HG03469 (cell line): Measurements from ENCODE around the gene PHKG1.
"Not testable (repeated sequence)": the region's sequence is repeated elsewhere in the genome, so short reads cannot be mapped to it uniquely, and the experiment has no call there.

Experiments used
- ATAC-seq: cut with Tn5 transposase; IDR thresholded peaks from one replicate; pipeline ENCODE4 v1.9.1; 2021; ENCODE audit warnings: mild to moderate bottlenecking, moderate library complexity, moderate number of reproducible peaks; ENCODE audit not compliant: unreplicated experiment

The PHKG1 gene

DNA sequence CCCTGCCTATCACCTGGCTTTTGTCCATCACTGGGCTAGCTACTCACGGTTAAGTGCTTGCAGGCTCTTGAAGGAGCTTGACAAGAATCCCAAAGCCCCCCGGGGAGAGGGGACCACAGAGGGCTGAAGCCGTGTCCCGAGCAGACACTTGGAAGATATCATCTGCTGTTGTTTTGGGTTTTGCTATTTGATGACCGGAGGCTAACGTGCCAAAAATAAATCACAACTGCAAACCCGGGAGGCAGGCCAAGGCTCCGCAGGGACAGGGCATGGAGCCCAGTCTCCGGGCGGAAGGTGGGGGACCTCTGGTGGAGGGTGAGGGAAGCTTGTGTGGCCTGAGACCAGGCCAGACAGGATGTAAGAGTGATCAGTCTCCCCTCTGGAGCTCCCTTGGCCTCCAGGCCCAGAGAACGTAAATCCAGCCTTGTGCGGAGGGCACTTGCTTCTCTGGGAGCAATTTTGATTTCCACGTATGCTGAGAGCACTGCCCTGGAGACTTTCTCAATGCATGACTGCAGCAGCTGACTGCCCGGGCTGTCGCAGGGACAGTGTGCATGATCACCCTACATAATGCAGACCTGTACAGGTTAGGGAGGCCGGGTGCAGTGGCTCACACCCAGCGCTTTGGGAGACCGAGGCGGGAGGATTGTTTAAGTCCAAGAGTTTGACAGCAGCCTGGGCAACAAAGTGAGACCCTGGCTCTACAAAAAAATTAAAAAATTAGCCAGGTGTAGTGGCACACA is at the start of gene PHKG1:
TSS of gene PHKG1 (minus strand) at position 164 of the 743 bp plus-strand sequence. CDS start 4,011 bp downstream, outside the sequence.
- no peak for ATAC-seq

DNA sequence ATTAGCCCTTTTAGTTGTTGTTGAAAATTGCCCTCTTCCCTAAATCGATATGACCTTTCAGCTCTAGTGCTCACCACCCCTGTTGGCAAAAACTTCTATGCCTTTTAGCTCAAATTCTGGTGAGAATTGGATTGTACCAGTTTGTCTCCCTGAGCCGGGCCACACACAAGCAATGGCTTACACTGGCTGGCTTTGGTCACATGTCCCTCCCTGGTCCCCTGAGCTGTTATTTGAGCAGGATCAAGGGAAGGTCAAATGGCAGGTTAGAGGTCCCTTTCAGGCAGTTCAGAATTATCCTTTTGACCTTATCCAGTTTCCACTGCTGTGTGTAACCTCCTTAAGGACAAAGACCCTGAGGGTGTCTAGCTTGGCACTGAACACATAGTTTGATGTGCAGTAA is 38.3 kb upstream of the PHKG1 start:
- not testable (repeated sequence) for ATAC-seq

DNA sequence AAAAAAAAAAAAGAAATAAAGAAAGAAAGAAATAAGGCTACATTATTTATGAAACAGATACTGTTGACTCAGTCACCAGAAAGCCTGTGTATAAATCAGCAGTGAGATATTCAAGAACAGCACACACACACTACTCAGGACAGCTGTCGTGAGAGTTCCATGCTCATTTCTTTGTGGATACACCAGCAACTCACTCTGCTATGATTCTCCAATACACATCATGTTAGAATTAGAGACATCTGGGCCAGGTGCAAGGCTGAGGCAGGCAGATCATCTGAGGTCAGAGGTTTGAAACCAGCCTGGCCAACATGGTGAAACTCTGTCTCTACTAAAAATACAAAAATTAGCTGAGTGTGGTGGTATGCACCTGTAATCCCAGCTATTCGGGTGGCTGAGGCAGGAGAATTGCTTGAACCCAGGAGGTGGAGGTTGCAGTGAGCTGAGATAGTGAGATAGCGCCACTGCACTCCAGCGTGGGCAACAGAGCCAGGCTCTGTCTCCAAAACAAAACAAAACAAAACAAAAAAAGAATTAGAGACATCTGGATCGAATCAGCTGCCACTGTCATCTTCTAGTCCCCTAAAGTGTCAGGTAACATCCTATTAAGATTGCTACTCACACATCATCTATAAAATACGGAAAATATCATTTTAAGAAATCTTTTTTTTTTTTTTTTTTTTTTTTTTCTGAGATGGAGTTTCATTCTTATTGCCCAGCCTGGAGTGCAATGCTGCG is 34.7 kb upstream of the PHKG1 start:
- ATAC-seq = no peak

DNA sequence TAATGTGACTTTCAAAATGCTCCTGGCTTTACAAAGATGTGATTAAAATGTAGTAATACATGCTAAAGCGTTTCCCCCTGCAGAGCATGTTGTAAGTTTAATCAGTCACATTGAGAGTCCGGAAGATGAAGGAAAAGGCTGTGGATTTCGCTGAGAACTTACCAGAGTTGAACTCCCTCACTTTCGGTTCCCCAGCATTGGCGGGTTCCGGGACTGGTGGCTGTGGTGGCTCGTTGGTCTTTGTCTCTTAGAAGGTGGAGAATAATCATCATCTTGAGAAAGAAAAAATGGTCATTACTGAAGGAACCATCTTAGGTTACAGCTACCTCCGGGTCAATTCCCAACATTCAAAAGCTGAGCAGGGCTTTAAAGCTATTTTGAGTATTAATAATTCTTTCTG is 33.1 kb upstream of the PHKG1 start:
- ATAC-seq = no peak

DNA sequence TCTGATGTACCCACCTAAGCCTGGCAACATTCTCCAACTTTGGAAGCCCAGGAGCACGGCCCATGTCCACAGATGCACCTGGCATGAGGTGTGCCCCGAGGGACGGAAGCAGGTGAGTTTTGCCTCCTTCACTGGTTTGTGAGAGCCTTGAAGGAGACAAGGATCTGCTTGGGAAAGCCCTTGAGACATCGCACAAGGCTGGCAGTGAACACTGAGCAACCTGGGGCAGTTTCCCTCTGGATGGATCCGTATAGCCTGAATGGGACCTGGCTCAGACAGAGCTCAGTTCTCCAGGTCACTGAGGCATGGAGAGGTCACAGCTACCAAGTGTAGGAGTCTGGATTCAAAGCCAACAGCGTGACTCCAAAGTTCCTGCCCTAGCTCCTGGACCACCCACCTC is 32.2 kb upstream of the PHKG1 start:
- no peak for ATAC-seq

DNA sequence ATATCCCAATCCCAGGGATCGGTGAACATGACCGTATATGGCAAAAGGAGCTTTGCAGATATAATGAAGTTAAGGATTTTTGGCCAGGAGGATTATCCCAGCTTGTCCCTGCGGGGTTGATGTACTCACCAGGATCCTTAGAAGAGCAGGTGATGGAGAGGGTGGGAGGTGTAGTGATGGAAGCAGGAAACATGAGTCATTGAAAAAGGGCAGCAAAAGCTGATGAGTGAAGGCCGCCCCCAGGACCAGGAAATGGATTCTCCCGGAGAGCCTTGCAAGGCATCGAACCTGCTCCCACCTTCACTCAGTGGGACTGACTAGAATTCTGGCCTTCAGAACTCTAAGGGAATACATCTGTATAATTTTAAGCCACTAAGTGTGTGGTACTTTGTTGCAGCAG is 28.7 kb upstream of the PHKG1 start:
- ATAC-seq = no peak

DNA sequence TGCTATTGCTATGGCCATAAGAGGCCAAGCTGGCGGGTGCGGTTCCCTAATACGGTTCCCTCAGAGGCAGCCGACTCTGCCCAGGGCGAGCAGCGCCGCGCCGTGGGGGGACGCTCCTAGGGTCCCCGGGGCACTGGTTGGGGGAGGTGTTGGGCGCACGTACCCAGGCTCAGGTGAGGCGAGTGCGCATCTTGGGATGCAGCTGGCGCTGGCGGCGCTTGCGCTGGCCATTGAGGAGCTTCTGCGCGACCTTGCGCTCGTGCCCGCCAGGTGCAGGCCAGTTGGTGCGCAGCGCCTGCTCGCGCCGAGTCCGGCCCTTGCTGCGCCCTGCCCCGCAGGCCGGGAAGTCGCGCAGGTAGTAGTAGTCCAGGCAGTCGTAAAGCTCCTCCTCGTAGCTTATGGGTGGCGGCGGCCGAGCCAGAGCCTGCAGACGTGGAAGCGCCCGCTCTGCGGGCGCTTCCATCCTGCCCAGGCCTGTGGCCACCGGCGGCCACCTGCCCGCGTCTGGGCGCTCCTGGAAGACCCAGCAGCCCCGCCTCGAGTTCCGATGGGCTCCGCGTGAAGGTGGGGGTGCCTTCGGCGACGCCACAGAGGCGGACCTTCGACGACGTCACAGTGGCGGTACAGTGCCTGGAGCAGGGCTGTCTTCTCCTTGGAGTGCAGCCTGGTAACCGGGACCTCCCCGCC is 23.2 kb upstream of the PHKG1 start, which contains the start of gene NUPR2:
TSS of gene NUPR2 (minus strand) at position 566 of the 687 bp plus-strand sequence. CDS start at position 463, 103 bp downstream.
- no peak for ATAC-seq

DNA sequence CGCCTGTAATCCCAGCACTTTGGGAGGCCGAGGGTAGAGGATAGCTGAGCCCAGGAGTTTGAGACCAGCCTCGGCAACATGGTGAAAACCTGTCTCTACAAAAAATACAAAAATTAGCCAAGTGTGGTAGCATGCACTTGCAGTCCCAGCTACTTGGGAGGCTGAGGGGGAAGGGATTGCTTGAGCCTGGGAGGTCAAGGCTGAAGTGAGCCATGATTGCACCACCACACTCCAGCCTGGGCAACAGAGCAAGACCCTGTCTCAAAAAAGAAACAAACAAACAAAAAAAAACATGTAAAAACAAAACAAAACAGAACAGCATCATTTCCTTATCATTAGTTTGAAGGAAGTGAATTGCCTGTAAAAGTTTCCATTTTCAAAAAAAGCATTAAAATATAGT is 19.5 kb upstream of the PHKG1 start:
- ATAC-seq = not testable (repeated sequence)

DNA sequence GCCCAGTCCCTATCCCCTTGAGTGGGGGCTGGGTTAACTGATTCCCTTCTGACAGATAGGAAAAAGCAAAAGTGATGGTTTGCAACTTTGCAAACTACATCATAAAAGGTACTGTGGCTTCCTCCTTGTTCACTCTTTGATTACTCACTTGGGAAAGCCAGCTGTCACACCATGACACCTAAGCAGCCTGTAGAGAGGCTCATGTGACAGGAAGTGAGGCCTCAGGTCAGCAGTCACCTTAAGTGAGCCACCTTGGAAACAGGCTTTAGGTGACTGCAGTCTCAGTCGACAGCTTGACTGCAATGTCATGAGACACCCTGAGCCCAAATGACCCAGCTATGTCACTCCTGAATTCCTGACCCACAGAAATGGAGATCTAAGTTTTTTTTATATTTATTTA is 17.9 kb upstream of the PHKG1 start:
- ATAC-seq = no peak

DNA sequence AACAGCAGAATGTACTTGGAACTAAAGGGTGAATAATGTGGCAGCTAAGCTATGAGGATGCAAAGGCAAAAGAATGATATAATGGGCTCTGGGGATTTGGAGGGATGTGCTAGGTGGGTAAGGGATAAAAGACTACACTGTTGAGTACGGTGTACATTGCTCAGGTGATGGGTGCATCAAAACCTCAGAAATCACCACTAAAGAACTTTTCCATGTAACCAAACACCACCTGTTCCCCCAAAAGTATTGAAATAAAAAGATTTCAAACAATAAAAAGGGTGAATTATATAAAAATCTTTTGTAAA is 15.2 kb upstream of the PHKG1 start:
- ATAC-seq = no peak

DNA sequence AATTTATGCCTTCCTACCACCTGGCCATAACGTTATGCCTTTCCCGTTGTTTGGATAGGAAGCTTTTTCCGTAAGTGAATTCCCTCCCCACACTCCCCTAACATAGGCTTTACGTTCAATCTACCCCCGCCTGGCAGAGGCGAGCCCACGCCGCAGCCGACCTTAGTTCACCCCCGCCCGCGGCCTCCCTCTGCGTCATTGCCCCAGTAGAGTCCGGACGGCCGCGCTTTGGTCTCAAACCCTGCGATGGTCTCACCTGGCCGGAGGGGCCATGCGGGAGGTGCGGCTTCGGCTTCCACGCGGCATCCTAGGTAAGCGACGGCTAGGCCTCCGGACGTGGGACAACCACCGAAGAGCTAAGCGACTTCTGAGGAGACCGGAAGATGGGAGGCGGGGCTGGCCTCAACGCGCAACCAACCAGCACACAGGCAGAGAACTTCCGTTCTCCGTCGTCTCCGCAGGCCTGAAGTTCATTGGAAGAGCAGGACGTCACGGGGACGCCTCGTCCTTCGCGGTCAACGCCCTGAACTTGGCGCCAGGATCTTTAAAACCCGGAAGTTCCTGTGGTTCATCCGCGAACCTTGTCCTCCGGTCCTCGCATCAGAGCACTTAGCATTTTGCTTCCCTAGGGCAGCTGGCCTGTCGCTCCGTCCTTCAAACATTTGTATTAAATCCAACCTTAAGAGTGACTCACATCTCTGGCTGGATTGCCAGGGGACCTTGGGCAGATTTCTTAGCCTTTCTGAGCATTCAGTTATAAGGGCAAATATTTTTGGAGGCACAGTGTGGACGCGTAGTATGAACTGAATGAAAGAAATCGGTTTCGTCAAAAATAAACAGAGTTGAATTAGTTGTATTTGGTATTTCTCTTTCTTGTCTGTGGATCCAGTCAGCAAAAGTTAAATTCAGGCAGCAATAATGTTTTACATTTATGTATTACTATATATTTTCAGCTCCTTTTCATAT is 13.6 kb upstream of the PHKG1 start, which contains the start of gene CHCHD2:
TSS of gene CHCHD2 (minus strand) at position 369 of the 966 bp plus-strand sequence. CDS start at position 306, 63 bp downstream.
- ATAC-seq = peak; percentile 98

DNA sequence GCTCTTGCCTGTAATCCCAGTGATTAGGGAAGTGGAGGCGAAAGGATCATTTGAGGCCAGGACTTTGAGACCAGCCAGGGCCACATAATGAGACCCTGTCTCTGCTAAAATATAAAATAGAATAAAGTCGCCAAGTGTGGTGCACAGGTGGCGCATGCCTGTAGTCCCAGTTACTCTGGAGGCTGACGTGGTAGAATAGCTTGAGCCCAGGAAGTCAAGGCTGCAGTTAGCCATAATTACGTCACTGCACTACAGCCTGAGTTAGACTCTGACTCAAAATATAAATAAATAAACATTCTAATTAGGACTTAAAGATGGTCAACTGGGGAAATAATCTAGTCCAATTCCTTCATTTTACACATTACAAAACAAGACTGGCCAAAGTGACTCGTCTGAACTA is 12.8 kb upstream of the PHKG1 start:
- ATAC-seq = peak; percentile 22

DNA sequence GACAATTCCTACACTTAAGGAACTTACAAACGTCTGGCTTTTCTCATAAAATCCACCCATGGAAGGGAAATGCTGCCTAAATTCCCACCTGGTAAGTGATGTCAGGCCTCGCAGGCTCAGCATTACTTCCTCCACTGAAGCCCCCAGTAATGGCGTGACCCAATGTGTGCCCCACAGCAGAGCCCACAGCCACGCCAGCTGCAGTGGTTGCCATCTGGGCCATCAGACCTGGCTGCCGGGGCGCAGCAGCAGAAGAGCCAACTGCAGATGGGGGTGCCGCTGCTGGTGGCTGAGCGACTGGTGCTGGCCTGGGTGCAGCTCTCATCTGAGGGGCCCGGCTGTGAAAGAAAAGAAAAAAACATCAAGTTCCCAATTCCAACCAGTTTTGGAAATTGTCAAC is 11.4 kb upstream of the PHKG1 start:
- ATAC-seq = not testable (repeated sequence)

DNA sequence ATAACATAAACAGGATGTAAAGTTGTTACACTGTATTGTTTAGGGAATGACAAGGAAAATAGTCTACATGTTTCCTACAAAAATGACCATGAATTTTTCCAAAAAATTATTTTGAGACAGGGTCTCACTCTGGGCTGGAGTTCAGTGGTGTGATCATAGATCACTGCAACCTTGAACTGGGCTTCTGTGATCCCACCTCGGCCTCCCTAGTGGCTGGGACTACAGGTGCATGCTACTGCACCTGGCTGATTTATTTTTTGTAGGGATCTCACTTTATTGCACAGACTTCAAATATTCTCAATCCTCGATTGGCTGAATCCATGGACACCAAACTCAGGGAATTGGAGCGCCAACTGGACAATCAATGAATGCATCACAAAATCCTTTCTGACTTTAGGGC is 6.9 kb upstream of the PHKG1 start:
- no peak for ATAC-seq

DNA sequence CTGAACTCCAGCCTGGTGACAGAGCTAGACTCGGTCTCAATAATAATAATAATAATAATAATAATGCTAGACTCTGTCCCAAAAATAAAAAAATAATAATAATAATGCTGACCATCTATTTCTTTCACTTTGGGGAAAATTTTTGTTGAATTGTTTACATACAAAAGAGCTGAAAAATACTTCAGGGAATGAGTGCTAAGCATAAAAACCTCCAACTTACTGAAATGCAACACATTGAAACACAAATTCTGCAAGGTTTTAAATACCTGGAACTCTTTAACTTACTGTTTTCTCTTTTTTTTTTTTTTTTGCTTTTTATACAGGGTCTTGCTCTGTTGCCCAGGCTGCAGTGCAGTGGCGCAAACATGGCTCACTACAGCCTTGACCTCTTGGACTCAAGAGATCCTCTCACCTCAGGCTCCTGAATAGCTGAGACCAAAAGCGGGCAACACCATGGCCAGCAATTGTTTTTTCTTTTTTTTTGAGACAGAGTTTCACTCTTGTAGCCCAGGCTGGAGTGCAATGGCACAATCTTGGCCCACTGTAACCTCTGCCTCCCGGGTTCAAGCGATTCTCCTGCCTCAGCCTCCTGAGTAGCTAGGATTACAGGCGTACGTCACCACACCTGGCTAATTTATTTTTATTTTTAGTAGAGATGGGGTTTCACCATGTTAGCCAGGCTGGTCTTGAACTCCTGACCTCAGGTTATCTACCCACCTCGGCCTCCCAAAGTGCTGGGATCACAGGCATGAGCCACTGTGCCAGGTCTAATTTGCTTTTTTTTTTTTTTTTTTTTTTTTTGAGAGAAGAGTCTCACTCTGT is 5.6 kb upstream of the PHKG1 start:
- ATAC-seq = not testable (repeated sequence)

DNA sequence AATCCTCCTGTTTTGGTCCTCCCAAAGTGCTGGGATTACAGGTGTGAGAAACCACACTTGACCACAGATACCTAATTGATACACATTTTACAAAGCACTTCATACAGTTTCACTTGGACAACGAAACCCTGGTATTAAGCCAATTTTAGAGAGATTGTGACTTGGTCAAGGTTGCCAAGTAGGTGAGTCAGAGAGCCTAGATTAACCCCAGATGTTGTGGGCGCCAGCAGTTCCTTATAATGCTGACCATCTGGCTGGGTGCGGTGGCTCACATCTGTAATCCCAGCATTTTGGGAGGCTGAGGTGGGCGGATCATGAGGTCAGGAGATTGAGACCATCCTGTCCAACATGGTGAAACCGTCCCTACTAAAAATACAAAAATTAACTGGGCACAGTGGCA is 4.9 kb upstream of the PHKG1 start:
- no peak for ATAC-seq

DNA sequence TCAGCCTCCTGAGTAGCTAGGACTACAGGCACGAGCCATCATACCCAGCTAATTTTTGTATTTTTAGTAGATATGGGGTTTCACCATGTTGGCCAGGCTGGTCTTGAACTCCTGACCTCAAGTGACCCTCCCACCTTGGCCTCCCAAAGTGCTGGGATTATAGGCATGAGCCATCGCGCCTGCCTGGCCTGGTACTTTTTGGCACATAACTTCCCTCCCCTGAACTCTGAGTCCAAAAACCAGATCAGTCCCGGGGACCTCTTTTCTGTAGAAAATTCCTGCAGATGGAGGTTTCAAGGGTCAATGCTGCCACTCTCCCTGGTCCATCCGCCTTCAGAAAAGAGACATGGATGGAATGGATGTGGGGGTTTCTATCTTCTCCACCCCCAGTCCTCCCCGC is 364 bp downstream of the PHKG1 start:
- not testable (repeated sequence) for ATAC-seq

DNA sequence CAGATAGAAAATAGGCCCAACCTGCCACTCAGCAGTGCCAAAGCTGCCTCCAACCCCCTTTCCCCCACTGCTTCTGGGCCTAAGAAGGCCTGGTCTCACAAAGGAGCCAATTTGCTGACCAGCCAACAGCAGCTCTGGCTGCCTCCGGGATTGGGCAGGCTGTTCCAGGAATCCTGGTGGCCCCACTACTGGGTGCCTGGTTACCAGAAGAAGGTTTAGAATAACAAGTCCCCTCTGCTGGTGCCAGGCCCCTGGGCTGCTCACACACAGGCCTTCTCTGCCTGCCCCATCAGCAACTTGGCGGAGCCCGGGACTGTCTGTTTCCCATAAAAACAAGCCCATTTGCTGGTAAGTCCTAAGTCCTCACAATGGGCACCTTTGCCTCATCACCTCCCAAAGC is 1.2 kb downstream of the PHKG1 start:
- ATAC-seq = no peak

DNA sequence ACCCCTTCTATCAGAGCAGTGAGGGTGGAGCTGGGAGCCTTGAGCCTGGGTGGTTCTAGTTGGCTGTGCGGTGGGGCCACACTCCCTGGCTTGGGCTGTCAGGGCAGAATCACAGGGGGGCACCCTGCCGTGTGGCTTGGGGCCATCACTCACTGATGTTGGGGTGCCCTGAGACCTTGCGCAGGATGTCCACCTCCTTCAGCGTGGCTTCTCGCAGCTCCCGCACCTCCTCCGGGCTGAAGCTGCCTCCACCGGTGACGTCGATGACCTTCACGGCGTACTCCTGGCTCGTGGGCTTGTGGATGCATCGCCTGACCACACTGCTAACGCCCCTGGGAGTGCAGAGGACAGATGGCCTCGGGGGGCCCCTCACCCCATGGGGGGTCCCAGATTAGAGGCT is 5.3 kb downstream of the PHKG1 start:
- ATAC-seq = no peak

DNA sequence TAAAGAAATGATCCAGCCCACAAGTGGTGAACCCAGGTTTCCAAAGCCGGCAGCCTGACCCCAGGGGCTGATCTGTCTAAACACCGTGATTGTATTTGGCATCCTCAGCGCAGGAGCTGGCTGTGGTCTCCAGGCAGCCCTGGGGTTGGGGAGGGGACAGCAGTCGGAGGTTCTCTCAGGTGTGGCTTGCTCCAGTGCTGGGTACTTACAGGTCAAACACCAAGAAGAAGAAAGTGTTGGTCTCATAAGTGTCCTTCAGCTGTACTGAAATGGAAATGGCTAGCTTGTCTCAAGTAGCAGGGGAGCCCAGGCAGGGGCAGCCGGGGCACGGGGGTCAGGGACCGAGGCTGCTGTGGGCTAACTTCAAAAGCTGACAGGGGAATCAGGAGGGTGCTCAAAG is 6.0 kb downstream of the PHKG1 start:
- no peak for ATAC-seq
